ENCODE measurements around the gene EMX1.

Gene EMX1

DNA sequence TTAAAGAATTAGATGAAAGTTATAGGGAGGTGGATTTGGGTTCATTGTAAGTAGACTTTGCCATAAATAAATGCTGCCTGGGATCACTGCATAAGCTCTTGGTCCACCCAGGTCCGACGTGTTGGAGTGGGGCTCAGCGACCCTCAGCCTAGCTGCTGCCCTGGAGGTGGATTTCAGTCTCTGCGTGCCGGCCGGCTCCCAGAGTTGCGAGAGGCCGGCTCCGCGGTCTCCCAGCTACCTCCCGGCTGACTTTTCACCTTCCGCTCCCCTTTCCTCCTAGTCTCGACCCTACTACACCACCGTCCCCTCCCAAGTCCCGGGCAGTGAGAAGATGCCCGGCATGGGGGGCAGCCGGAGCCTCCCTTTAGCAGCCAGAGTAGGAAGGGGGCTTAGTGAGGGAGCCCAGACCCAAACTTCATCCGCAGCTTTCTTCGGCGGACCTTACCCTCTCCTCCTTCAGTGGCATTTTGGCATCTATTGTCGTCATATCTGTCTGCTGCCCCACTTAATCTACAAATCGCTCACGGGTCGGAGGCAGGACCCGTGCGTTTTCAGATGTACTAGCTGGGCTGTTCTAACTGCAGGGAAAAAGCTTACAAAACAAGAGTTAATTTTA lies 8.1 kb downstream of the EMX1 start:
- DNase-seq = no peak

DNA sequence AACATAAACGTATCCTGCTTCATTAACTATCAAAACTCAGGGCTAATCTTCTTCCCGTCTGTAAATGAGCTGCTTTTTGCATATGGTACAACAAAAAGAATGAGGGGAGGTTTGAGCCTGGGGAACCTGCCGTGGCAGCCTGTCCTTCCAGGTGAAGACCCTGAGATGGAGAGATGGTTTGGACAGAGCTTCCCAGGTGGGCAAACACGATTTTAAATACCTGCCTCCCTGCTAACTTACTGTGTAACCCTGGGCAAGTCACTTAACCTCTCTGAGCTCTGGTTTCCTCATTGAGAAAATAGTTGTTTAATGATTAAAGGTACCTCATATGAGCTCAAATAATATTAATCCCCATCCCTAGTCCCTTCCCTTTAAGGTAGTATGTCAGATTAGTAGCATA lies 9.0 kb downstream of the EMX1 start:
- DNase-seq = no peak

DNA sequence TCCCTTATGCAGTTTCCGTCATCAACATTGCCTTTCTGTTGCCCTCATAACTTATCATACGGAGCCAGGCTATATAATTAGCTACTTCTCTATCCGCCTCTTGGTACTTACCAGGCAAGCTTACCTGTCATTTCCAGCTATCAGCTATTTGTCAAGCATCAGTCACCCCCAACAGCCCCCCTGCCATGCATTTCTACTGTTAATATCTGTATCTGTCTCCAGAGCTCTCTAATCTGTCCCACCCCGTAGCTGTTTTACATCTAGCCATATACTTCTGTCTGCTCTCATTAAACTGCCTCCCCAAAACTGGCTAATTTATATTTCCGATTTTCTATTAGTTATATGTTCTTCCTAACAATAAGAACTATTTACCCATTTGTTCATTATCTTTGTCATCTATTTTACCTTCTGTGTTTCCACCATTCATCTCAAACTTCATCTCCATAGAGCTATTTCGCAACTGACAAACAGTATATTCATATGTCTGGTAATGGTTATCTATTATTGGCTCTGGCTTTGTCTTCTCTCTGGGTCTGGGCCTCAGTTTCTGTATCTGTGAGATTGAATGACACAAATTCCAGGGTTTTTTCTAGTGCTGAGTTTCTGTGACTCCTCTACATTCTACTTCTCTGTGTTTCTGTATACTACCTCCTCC lies 9.6 kb downstream of the EMX1 start:
- DNase-seq = no peak

GRCh38 chr2:72927619-72928550 lies 10.6 kb downstream of the EMX1 start:
- no peak for DNase-seq

GRCh38 chr2:72929010-72929409 lies 11.7 kb downstream of the EMX1 start:
- DNase-seq = no peak

DNA sequence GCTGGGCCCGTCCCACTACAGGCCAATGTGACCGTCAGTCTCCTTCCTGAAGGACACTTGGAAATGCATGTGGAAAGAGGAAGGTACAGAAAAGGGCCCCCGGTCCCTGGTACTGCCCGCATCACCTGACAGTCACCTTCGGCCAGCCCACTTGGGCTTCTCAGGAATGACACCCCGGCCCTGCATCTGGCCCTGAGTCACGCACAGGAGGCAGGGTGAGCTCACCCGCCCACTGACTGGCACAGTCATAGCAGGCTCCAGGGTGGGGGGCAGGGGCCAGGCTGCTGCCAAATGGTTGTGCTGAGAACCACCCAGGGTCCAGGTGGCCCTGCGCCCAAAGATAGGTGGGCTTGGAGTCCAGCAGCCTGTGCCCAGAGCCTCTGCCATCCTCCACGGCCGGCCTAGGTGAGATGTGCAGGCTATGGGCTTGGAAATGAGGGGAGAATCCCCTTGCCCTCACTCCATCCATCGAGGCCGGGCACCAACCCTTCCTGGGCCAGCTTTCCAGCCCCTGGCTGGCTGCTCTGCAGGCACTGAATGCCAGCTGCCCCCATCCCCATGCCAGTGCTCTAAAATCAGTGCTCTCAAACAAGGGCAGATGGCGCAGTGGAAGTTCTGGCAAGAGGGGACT lies 14.1 kb downstream of the EMX1 start:
- no peak for DNase-seq

DNA sequence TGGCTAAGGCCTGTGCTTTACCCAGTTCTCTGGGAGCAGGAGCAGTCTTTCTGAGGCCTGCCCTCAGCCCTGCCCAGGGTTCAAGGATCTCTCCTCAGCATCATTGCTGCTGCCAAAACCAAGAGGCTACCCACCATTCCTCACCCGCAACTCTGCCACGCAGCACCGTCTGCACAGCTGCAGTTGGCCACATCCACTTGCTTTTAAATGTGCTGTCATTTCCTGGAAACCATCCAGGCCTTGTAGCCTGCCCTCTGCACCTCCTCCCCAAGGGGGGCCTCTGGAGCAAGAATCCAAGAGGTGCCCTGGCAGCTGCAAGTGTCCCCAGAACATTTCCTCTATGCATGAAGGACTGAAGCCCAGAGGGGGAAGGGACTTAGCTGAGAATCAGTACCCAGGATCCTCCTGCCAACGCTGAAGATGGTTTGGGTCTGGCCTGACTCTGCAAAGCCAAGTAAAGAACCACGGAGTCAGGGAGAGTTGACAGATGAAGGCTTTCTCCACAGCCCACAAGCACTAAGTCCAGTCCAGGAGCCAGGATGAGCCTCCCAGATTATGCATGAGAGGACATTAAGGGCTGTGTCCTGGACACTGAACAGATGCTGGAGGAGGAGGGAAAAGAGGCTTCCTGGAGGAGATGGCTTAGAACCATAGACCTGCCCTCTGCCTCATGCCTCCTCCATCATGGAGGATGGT lies 14.9 kb downstream of the EMX1 start:
- no peak for DNase-seq

DNA sequence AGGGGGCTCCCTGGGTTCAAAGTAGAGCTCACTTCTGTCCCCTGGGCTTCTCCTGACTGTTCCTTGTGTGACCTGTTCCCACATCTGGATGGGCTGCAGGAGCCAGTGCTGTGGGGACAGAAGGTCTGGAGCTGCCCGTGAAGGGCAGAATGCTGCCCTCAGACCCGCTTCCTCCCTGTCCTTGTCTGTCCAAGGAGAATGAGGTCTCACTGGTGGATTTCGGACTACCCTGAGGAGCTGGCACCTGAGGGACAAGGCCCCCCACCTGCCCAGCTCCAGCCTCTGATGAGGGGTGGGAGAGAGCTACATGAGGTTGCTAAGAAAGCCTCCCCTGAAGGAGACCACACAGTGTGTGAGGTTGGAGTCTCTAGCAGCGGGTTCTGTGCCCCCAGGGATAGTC lies 15.5 kb downstream of the EMX1 start:
- DNase-seq = no peak

- DNase-seq = no peak
These were observed 15.9 kb downstream of the EMX1 start for GRCh38 chr2:72933207-72933606.

DNA sequence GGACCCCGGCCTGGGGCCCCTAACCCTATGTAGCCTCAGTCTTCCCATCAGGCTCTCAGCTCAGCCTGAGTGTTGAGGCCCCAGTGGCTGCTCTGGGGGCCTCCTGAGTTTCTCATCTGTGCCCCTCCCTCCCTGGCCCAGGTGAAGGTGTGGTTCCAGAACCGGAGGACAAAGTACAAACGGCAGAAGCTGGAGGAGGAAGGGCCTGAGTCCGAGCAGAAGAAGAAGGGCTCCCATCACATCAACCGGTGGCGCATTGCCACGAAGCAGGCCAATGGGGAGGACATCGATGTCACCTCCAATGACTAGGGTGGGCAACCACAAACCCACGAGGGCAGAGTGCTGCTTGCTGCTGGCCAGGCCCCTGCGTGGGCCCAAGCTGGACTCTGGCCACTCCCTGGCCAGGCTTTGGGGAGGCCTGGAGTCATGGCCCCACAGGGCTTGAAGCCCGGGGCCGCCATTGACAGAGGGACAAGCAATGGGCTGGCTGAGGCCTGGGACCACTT lies 16.4 kb downstream of the EMX1 start:
- no peak for DNase-seq

- DNase-seq = no peak
These were observed 17.6 kb downstream of the EMX1 start for GRCh38 chr2:72934683-72935610.

- DNase-seq = no peak
These were observed 18.3 kb downstream of the EMX1 start for GRCh38 chr2:72935611-72935957.

DNA sequence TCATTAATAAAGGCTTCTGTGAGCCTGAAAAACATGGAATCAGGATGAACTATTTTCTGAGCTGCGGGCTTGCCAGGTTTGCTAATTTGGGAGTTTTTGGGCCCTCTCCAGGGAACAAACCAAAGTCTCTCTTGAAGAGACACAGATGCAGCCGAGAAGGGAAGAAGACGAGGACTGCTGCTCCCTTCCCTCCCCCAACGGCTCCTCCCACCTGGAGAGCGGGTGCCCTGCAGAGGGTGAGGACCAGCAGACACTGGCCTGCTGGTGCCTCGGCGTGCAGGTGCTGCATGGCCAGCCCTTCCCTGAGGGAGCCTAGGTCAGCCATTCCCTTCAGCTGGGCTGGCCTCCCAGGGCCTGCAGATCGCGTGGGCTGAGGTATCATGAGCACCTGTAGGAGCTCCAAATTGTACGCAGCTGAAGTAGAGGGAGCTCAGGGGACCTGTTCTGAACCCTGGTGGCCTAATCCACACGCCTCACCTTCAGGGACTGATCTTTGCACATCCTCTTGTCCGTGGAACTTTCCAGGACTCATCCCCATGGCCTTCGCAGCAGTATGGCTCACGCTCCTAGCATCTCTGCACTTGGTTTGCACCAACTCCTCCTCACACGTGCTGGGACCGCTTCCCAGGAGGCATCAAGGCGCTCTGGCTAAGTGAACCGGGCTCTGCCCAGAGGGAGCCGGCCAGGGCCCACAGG lies 19.5 kb downstream of the EMX1 start:
- no peak for DNase-seq

GRCh38 chr2:72937356-72937669 lies 20.0 kb downstream of the EMX1 start:
- no peak for DNase-seq

GRCh38 chr2:72938455-72938854 lies 21.1 kb downstream of the EMX1 start:
- no peak for DNase-seq

DNA sequence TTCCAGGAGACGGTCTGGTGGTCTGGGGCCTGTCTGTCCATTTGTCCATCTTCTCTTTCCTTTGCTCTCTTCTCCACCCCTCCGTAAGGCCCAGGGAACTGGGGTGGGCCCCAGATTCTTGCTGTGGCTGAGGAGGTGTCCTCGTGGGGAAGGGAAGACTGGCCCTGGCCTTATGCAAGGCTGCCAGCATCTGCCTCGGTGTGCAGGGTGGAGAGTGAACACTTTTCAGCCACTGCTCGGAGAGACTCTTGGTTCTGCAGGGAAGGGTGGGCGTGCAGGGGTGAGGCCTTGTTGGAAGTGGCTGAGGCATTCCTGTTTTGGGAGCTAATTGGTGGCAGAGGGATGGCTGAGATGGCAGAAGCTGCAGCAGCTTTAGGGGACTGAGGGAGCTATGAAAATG lies 23.0 kb downstream of the EMX1 start:
- DNase-seq = no peak

DNA sequence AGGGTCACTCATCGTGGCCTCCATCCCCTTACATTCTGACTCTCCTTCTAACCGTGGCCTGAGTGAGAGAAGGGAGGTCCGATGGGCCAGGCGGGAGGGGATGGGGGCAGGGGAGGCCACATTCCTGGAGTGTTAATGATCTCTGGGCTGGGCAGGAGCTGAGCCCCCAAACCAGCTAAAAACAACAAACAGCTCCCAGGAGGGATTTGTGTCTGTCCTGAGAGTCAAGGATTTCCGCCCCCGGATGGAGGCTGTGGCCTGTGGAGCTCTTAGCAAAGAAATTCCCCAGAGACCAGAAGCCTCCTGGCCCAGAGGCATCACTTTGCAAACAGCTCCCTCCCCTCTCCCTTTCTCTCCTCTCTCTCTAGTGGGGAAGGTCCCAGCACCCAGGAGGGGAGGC lies 23.5 kb downstream of the EMX1 start:
- DNase-seq = no peak

DNA sequence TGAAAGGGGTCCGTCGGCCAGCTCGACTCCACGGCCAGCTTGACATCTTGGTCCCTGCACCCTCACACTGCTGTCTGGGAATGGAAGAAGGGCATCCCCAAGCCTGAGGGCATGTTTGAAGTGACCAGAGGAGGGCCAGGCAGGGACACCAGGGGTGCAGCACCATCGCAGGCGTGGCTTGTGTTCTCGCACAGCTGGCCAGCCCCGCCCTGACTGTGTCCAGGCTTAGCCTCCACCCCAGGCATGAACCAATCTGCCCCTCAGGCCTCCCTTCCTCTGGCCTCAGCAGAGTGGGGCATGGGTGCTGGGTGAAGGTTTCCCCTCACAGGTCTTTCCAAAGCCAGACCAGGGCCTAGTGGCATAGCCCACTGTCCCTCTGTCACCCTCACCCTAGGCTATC lies 25.0 kb downstream of the EMX1 start:
- no peak for DNase-seq

- DNase-seq = no peak
These were observed 25.6 kb downstream of the EMX1 start for GRCh38 chr2:72942881-72943418.

DNA sequence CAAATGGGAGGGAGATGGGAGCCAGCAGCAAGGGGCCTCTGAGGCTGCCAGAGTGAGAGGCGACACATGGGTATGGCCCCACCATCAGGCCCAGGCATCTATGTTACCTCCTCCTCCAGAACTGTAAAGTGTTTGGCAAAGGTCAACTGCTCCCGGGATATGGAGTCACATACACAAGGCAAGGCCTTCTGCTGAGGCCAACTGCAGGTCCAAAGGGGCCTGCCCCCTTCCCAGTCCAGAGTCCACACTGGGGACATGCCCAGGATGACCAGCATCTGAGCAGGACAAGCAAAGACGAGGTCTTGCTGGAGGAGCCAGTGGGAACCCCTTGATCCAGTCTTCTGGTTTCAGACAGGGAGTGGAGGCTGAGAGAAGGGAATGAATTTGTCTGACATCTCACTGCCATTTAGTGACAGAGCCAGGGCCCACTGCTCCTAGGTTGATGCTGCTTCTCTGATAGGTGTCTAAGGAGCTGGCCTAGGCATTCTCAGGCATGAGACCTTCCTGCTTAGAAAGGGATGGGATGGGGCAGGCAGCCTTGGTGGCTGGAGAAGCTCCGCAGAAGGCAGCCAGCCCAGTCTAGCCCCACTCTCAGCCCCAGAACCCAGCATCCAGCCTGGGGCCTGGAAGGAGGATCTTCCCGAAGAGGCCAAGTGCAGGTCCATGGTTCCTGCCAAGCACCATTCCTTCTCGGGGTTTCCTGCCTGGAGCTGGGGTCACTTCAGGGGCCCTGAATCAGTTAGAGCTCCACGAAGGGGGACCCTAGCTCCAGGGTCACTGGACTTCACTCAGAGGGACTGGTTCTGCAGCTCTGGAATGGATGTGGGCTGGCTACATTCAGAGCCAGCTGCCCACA lies 26.4 kb downstream of the EMX1 start:
- no peak for DNase-seq
